ENCODE measurements around the gene CELF5.

GRCh38 chr19:3210347-3211017, 14.0 kb upstream of the CELF5 start:
- TF ChIP-seq CTCF (IDR thresholded peaks at IDR 0.05) (peak in 2 of 3 donors; percentile 20 to 22), POLR2A (IDR thresholded peaks at IDR 0.05) (no peak)

Data from ovary (tissue), 3 donors.